Measurements from ENCODE around the gene CEP104. TPM values are rescaled to one million over a fixed set of nuclear protein-coding genes. Genes with fewer than 3 reads are reported as not detected.

The CEP104 gene
- polyA plus RNA-seq, 2 of the 4 experiments (the other 2 are of a cell fraction) = 14.5 to 28.8 TPM

- Histone ChIP-seq H3K27ac (no peak overlapping the region), H3K4me2 (no peak overlapping the region), H3K4me1 (no peaks in the 10 kb centered on the region), H3K4me3 (no peak overlapping the region), H3K9me3 (no peaks in the 10 kb centered on the region)
- ChIA-PET CTCF (interaction anchor here (1.6 kb wide), 1 partner anchor 12 kb away, joined by 6 read pairs; no protein-coding TSS in a partner anchor), POLR2A (interaction anchor here (1.1 kb wide), 1 partner anchor 32 kb away, joined by 3 read pairs; the partner anchor contains the start of gene LRRC47)
- no peak for TF ChIP-seq CHD2 (IDR thresholded peaks at IDR 0.05; ENCODE audit: low read length, partially characterized antibody)
- TF ChIP-seq FOXS1 (CRISPR knock-in tag; IDR thresholded peaks at IDR 0.05) = no peak
- no peak for TF ChIP-seq KDM5A (IDR thresholded peaks at IDR 0.05)
- TF ChIP-seq SREBF2 (IDR thresholded peaks at IDR 0.05) = no peak
- TF ChIP-seq ELK1 (IDR thresholded peaks at IDR 0.05; ENCODE audit: low read depth, low read length) = no peak
- no peak for TF ChIP-seq FOSB (CRISPR knock-in tag; IDR thresholded peaks at IDR 0.05)
- TF ChIP-seq JUNB (IDR thresholded peaks at IDR 0.05) = no peak
- TF ChIP-seq MAX (IDR thresholded peaks at IDR 0.05) = no peak
- TF ChIP-seq KDM1A (IDR thresholded peaks at IDR 0.05; ENCODE audit: low read depth) = no peak
- TF ChIP-seq HMGXB4 (CRISPR knock-in tag; IDR thresholded peaks at IDR 0.05; ENCODE audit: borderline replicate concordance) = no peak
- no peak for TF ChIP-seq EP300 (IDR thresholded peaks at IDR 0.05)
- TF ChIP-seq ATOH8 (CRISPR knock-in tag; IDR thresholded peaks at IDR 0.05; ENCODE audit: low read depth) = no peak
- TF ChIP-seq RARB (CRISPR knock-in tag; IDR thresholded peaks at IDR 0.05) = no peak
- TF ChIP-seq POLR2A (IDR thresholded peaks at IDR 0.05; ENCODE audit: low read length) = no peak
- no peak for TF ChIP-seq BHLHE40 (IDR thresholded peaks at IDR 0.05; ENCODE audit: low read depth, low read length)
- no peak for TF ChIP-seq ZNF302 (CRISPR knock-in tag; IDR thresholded peaks at IDR 0.05)
- no peak for TF ChIP-seq ESRRA (IDR thresholded peaks at IDR 0.05; ENCODE audit: borderline replicate concordance, low read length)
- no peak for TF ChIP-seq HES2 (IDR thresholded peaks at IDR 0.05)
- 88% methylated on average over 6 of the region's 14 CpGs for WGBS (ENCODE audit: missing lambda C conversion rate)
- ATAC-seq (peak in 1 of 2 experiments; percentile 74; a peak in 3 of 6 replicates), DNase-seq (ENCODE audit: low read depth in 1 of 2, low spot score in 1 of 2) (no peak), FAIRE-seq (no peak)
Observed at GRCh38 chr1:3827813-3828307, 29.2 kb downstream of the CEP104 start.

GRCh38 chr1:3825356-3825755 is 31.7 kb downstream of the CEP104 start:
- CTCF ChIA-PET = no interaction called here
- H3K4me3 ChIP-seq = no peak overlapping the region
- WGBS (ENCODE audit: missing lambda C conversion rate) = 91% methylated on average over 14 of the region's 15 CpGs
- FAIRE-seq (no peak), ATAC-seq (no peak), DNase-seq (ENCODE audit: low read depth in 1 of 2, low spot score in 1 of 2) (no peak)
- H3K4me2 ChIP-seq = no peak overlapping the region
- H3K4me1 ChIP-seq = no peaks in the 10 kb centered on the region
- H3K27ac ChIP-seq = no peak overlapping the region
- POLR2A ChIA-PET = no interaction called here
- H3K9me3 ChIP-seq = no peaks in the 10 kb centered on the region
- TF ChIP-seq EHMT2 (IDR thresholded peaks at IDR 0.05; ENCODE audit: low read depth) (no peak), TP53 (CRISPR knock-in tag; IDR thresholded peaks at IDR 0.05) (no peak), TFCP2L1 (CRISPR knock-in tag; IDR thresholded peaks at IDR 0.05) (no peak), HDAC2 (IDR thresholded peaks at IDR 0.05) (no peak), POLR2AphosphoS2 (conservative IDR thresholded peaks at IDR 0.05; ENCODE audit: low read length) (no peak), POLR2A (IDR thresholded peaks at IDR 0.05; ENCODE audit: low read length) (no peak), CTCF (IDR thresholded peaks at IDR 0.05) (no peak), MAX (IDR thresholded peaks at IDR 0.05) (no peak)
